Ovary (tissue), 9 donors: Measurements from ENCODE around the gene SHISA4. TPM values are rescaled to one million over a fixed set of nuclear protein-coding genes. Genes with fewer than 3 reads are reported as not detected.

Source experiments
- DNase-seq, 5 donors: peaks; one replicate each; pipeline ENCODE4 v3.0.0-alpha.2; 2019 to 2020
- H3K27ac ChIP-seq, 2 donors: fragments of 200-600 bp; one replicate each; pipeline versions ENCODE4 v1.5.1 to v1.8.0; 2019 to 2022
- H3K27me3 ChIP-seq: fragments of 200-600 bp; one replicate; pipeline ENCODE4 v1.8.0; 2022
- H3K36me3 ChIP-seq: fragments of 200-600 bp; sonication (generic); one replicate; pipeline ENCODE4 v1.5.1; 2019
- H3K4me1 ChIP-seq: one replicate; pipeline ENCODE4 v1.8.1; 2013; ENCODE audit warnings: mild to moderate bottlenecking, moderate library complexity; ENCODE audit not compliant: insufficient read depth
- H3K4me3 ChIP-seq: fragments of 200-600 bp; sonication (generic); one replicate; pipeline ENCODE4 v1.5.1; 2017
- H3K9me3 ChIP-seq, 2 donors: fragments of 200-600 bp in 1 of 2; sonication (generic) in 1 of 2; one replicate each; pipeline versions ENCODE4 v1.5.1 to v1.8.1; 2013 to 2019; ENCODE audit warnings: mild to moderate bottlenecking in 1 of 2, moderate library complexity in 1 of 2
- CTCF ChIP-seq, 3 donors: fragments of 450-650 bp in 2 of 3; fragments of 200-600 bp in 1 of 3; IDR thresholded peaks; one replicate each; pipeline versions ENCODE4 v1.5.1 to v1.8.0; 2016 to 2022; ENCODE audit warnings: antibody characterized with exemption in 3 of 3, mild to moderate bottlenecking in 1 of 3
- EP300 ChIP-seq: sonication (generic); formaldehyde crosslinking; IDR thresholded peaks from one replicate; pipeline ENCODE4 v1.6.1; 2017; ENCODE audit warnings: antibody characterized with exemption
- POLR2A ChIP-seq: fragments of 450-650 bp; IDR thresholded peaks from one replicate; pipeline ENCODE4 v1.6.1; 2017; ENCODE audit warnings: antibody characterized with exemption, mild to moderate bottlenecking, moderate library complexity
- WGBS, 3 donors: extraction: QIAGEN DNeasy Blood & Tissue Kit in 1 of 3; methylation state at CpG; one replicate each; pipeline versions ENCODE4 v1.1.5 to v1.1.7; 2013 to 2017; 5-methylcytosine and 5-hydroxymethylcytosine counted together
- intact Hi-C, 4 donors: fragments of 100-400 bp; cut with DNase I; formaldehyde crosslinking; loops; one replicate each; pipeline versions ENCODE4 v1.11.0 to v1.15.1; 2022 to 2023
- polyA plus RNA-seq, 2 donors: library from polyadenylated mRNA; stranded (reverse); fragments of 200-250 nt in 1 of 2; fragments of 350-450 nt in 1 of 2; fragmentation: Illumina TruSeq in 1 of 2; extraction: RNeasy Lipid Tissue Mini Kit (QIAGEN cat#74804) in 1 of 2; gene quantifications; one replicate each; pipeline ENCODE4 v1.2.3, GENCODE V29; 2013 to 2014
- total RNA-seq, 7 donors: library from RNA; depleted of rRNA in 2 of 7; stranded (reverse); fragments of >200 nt in 2 of 7; fragmentation: NEBNext Ultra II Directional in 3 of 7; extraction: Animal tissue kit (Norgen Biotek cat#: 25700) in 3 of 7; gene quantifications; one replicate each; pipeline versions ENCODE4 v1.1.0 to v1.2.4, GENCODE V29; 2016 to 2023
- donor health status: DM: no; HTN: no; CAD: no; lungs with moderate emphysema.
- donor health status: DM: no; HTN: no; CAD: no.
- donor health status: Bipolar disorder and iron deficiency.
- donor health status: DM: yes; HTN: yes; CAD: no.
- donor health status: DM: no; HTN: no; CAD: no.
- donor health status: DM: yes; HTN: yes; CAD: no.

The SHISA4 gene
- total and polyA plus RNA-seq, 9 donors, result 11.3 to 37.9 (median 26.4) TPM

- WGBS, 3 donors, result 59 to 76% (median 67%) methylated on average over 3 of the region's 3 CpGs
- Histone ChIP-seq H3K27ac (no peak overlapping the region), H3K27me3 (no peaks in the 10 kb centered on the region), H3K4me3 (no peak overlapping the region), H3K36me3 (no peaks in the 10 kb centered on the region), H3K9me3 (no peaks in the 10 kb centered on the region), H3K4me1 (peaks cover 11% of the 10 kb centered on the region)
- TF ChIP-seq CTCF (IDR thresholded peaks at IDR 0.05) (no peak), POLR2A (no peak), EP300 (no peak)
- no peak for DNase-seq
- intact Hi-C loops, result loop anchor here in 3 of 4 donors (5.0 to 10.0 kb wide), 4 partner anchors 66 to 244 kb away; partner anchors contain the start of genes GPR37L1 (in 1 of the 3) and TIMM17A (in 1 of the 3)
Observed at GRCh38 chr1:201890806-201891450, 2.2 kb downstream of the SHISA4 start.

GRCh38 chr1:201891451-201892045 lies 2.9 kb downstream of the SHISA4 start:
- Histone ChIP-seq H3K9me3 (no peaks in the 10 kb centered on the region), H3K27ac (no peak overlapping the region), H3K36me3 (no peaks in the 10 kb centered on the region), H3K27me3 (no peaks in the 10 kb centered on the region), H3K4me1 (peaks cover 11% of the 10 kb centered on the region), H3K4me3 (no peak overlapping the region)
- no peak for DNase-seq
- 86 to 92% (median 89%) methylated on average over 5 of the region's 5 CpGs for WGBS, 3 donors
- TF ChIP-seq CTCF (IDR thresholded peaks at IDR 0.05), result no peak
- intact Hi-C loops, result loop anchor here in 3 of 4 donors (5.0 to 10.0 kb wide), 4 partner anchors 66 to 243 kb away; partner anchors contain the start of genes GPR37L1 (in 1 of the 3) and TIMM17A (in 1 of the 3)

GRCh38 chr1:201892211-201892610 lies 3.5 kb downstream of the SHISA4 start:
- Histone ChIP-seq H3K4me1 (peaks cover 11% of the 10 kb centered on the region), H3K36me3 (no peaks in the 10 kb centered on the region), H3K27me3 (no peaks in the 10 kb centered on the region), H3K9me3 (no peaks in the 10 kb centered on the region), H3K4me3 (no peak overlapping the region), H3K27ac (no peak overlapping the region)
- intact Hi-C loops, result loop anchor here in 3 of 4 donors (5.0 to 10.0 kb wide), 4 partner anchors 65 to 243 kb away; partner anchors contain the start of genes GPR37L1 (in 1 of the 3) and TIMM17A (in 1 of the 3)
- 84 to 90% (median 85%) methylated on average over 6 of the region's 6 CpGs for WGBS, 3 donors
- no peak for DNase-seq
- TF ChIP-seq CTCF (IDR thresholded peaks at IDR 0.05) (no peak), EP300 (no peak), POLR2A (no peak)

- no peak overlapping the region for H3K27ac ChIP-seq
- H3K36me3 ChIP-seq, result no peaks in the 10 kb centered on the region
- no peak for DNase-seq
- 32 to 51% (median 45%) methylated on average over 3 of the region's 3 CpGs for WGBS, 3 donors
- TF ChIP-seq EP300 (no peak), POLR2A (no peak), CTCF (IDR thresholded peaks at IDR 0.05) (no peak)
- H3K4me3 ChIP-seq, result no peak overlapping the region
- peaks cover 7% of the 10 kb centered on the region for H3K4me1 ChIP-seq
- intact Hi-C loops, result loop anchor here in 3 of 4 donors (5.0 to 10.0 kb wide), 4 partner anchors 64 to 241 kb away; partner anchors contain the start of genes GPR37L1 (in 1 of the 3) and TIMM17A (in 1 of the 3)
- no peaks in the 10 kb centered on the region for H3K9me3 ChIP-seq
- no peaks in the 10 kb centered on the region for H3K27me3 ChIP-seq
Observed at GRCh38 chr1:201893431-201893830, 4.7 kb downstream of the SHISA4 start.
